ENCODE results near the gene PNMA8C. TPM values are rescaled to one million over a fixed set of nuclear protein-coding genes. Genes with fewer than 3 reads are reported as not detected.
"Not testable (repeated sequence)": the region's sequence is repeated elsewhere in the genome, so short reads cannot be mapped to it uniquely, and the experiment has no call there.

The PNMA8C gene
- total RNA-seq, 2 donors from 2014 or later, result not detected

DNA sequence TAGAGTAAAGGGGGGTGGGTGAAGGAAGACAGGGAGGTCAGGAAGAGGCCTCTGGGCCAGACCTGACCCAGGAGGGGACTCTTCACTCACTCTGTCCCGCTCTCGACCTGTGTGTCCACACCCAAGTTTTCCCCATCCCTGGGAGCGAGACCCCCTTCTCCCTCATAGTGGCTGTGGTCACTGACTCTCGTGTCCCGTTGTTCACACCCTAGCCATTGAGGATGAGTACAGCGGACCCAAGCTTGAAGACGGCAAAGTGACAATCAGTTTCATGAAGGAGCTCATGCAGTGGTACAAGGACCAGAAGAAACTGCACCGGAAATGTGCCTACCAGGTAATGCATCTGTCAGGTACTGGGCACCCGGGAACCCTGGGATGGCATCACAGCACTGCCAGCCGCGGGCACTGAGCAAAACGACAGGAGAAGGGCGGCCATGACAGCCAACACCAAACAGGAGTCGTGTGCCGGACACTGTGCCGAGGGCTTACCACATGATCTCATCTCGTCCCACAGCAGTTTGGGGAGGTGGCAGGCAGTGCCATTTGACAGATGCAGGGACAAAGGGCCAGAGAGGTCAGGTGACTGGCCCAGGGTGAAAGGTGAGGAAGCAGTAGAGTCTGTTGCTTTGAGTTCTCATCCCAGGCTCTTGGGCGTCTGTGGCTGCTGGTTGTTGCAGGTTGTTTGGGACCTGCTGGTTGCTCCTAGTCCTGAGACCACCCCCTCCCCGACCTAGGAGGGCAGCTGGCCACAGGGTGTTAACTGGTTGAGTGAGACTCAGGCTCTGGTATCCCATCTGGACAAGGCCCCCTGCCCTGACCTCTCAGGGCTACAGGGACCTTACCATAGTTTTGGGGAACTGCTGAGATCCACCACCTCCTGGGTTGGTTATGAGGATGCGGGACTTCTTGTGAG, 52.2 kb downstream of the PNMA8C start:
- Histone ChIP-seq H3K27ac (peak overlapping the region in 1 of 2 donors; percentile 78), H3K27me3 (no peaks in the 10 kb centered on the region), H3K36me3 (peaks cover 26% of the 10 kb centered on the region), H3K4me1 (peaks cover 0 to 50% of the 10 kb centered on the region in 2 donors), H3K4me3 (no peak overlapping the region), H3K9me3 (no peaks in the 10 kb centered on the region)
- no peak for DNase-seq (ENCODE audit: low spot score)
- no peak for TF ChIP-seq CTCF (IDR thresholded peaks at IDR 0.05)

DNA sequence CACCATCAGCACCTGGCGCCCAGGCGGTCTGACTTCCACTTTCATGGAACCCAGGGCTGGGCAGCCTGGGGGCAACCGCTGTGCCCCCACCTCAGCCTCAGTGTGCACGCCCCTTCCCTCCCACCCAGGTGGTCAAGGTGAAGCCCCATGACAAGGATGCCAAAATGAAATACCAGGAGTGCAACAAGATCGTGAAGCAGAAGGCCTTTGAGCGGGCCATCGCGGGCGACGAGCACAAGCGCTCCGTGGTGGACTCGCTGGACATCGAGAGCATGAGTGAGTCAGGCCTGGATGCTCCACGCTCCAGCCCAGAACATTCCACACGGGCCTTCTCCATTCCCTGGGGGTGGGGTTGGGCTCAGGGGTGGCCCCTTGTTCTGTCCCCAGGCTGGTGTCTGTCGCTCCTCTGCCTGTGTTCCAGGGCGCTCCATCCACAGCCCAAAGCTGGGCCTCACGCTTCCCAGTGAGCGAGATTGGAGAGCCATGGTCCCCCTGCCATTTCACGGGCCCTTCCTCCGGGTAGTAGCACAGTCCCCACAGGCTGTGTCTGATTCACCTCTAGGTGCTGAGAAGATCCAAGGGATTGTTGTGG, 53.2 kb downstream of the PNMA8C start:
- H3K4me3 ChIP-seq; H3K27me3 ChIP-seq; DNase-seq (ENCODE audit: low spot score); H3K27ac ChIP-seq; H3K9me3 ChIP-seq: not testable (repeated sequence)
- H3K4me1 ChIP-seq, result peaks cover 0 to 57% of the 10 kb centered on the region in 2 donors
- peaks cover 23% of the 10 kb centered on the region for H3K36me3 ChIP-seq

Other genes starting within 250 kb of the PNMA8C start
- gene IGFL1, start 199.2 kb downstream of the PNMA8C start, total RNA-seq, result not detected
- 100 to 1,000 TPM in 1 of 2 donors, 10 to 100 TPM in 1; 73.1 to 123 TPM for gene HIF3A, start 131.9 kb downstream of the PNMA8C start, total RNA-seq
- 10 to 100 TPM; 59.1 to 84.3 TPM for gene PPP5C, start 81.8 kb downstream of the PNMA8C start, total RNA-seq
- gene CCDC8, start 15.4 kb downstream of the PNMA8C start, total RNA-seq, result 10 to 100 TPM; 30.4 to 34.6 TPM
- 10 to 100 TPM in 1 of 2 donors, 1 to 10 TPM in 1; 9.9 to 16.6 TPM for gene PNMA8A, start 42.6 kb upstream of the PNMA8C start, total RNA-seq
- 1 to 10 TPM; 1.0 to 1.7 TPM for gene PNMA8B, start 66.9 kb upstream of the PNMA8C start, total RNA-seq
- 100 to 1,000 TPM; 210 to 296 TPM for gene CALM3, start 172.4 kb upstream of the PNMA8C start, total RNA-seq
- 10 to 100 TPM in 1 of 2 donors, 1 to 10 TPM in 1; 7.0 to 20.6 TPM for gene PTGIR, start 196.2 kb upstream of the PNMA8C start, total RNA-seq
- not detected for gene GNG8, start 207.3 kb upstream of the PNMA8C start, total RNA-seq
- 10 to 100 TPM; 23.5 to 25.9 TPM for gene DACT3, start 232.2 kb upstream of the PNMA8C start, total RNA-seq